HUES64 (cell line): ENCODE measurements around the gene SNX8.

ENCODE experiments used
- H3K27ac ChIP-seq: 2 replicates; pipeline ENCODE4 v1.7.0; 2013; ENCODE audit warnings: low read depth, low read length, inconsistent platforms
- H3K27me3 ChIP-seq: 2 replicates; pipeline ENCODE4 v1.6.1; 2013; ENCODE audit warnings: mild to moderate bottlenecking, low read length; ENCODE audit not compliant: insufficient read depth
- H3K36me3 ChIP-seq: 2 replicates; pipeline ENCODE4 v1.6.1; 2013; ENCODE audit warnings: mild to moderate bottlenecking, low read length; ENCODE audit not compliant: insufficient read depth
- H3K4me1 ChIP-seq: 2 replicates; pipeline ENCODE4 v1.6.1; 2013; ENCODE audit warnings: mild to moderate bottlenecking, low read length, moderate library complexity; ENCODE audit not compliant: insufficient read depth
- H3K4me3 ChIP-seq: 2 replicates; pipeline ENCODE4 v1.5.1; 2013; ENCODE audit warnings: mild to moderate bottlenecking, low read length, moderate library complexity
- H3K9ac ChIP-seq: 2 replicates; pipeline ENCODE4 v1.6.1; 2013; ENCODE audit warnings: mild to moderate bottlenecking, low read depth, low read length
- H3K9me3 ChIP-seq: 2 replicates; pipeline ENCODE4 v1.6.1; 2013; ENCODE audit warnings: low read depth, low read length; ENCODE audit not compliant: insufficient read depth
- WGBS: fragments of 150-250, 120-280 bp; methylation state at CpG from one replicate; pipeline ENCODE4 v1.1.7; 2013; ENCODE audit warnings: missing lambda C conversion rate; 5-methylcytosine and 5-hydroxymethylcytosine counted together

SNX8 gene

DNA sequence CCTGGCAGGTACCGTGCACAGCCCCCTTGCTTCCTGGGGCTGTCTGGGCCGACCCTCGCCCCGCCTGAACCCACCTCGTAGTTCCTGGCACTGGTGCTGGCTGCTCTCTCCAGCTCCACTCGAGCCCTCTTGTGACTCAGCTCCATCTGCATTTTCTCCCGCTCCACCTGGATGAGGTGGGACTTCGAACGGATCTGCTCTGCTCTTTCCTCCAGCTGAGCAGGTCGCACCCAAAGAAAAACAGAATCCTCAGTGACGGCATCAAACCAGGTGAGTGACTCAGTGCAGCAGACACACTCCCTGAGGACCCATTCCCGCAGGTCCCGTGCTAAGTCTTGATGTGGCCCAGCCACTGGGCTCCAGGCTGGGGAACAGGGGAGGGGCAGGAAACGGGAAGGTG is 88.9 kb downstream of the SNX8 start:
- Histone ChIP-seq H3K4me1 (no peaks in the 10 kb centered on the region), H3K36me3 (peaks cover 90% of the 10 kb centered on the region), H3K9me3 (no peaks in the 10 kb centered on the region), H3K27ac (no peak overlapping the region), H3K27me3 (no peaks in the 10 kb centered on the region), H3K4me3 (no peak overlapping the region), H3K9ac (no peak overlapping the region)
- WGBS, result 94% methylated on average over 14 of the region's 14 CpGs

DNA sequence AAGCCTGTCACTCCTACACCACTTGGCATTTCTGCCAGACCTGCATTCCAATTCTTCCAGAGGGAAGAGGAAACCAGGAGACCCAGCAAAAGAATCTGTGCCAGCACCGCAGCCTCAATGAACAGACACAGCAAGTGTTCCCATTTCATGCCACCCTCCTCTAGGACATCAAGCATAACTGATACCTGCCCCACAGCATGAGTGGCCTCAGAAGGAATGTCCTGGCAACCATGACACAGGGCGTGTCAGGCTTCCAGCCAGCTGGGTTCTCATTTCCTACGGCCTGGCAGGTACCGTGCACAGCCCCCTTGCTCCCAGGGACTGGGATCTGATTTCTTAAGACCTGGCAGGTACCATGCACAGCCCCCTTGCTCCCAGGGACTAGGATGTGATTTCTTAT is 89.3 kb downstream of the SNX8 start:
- no peaks in the 10 kb centered on the region for H3K9me3 ChIP-seq
- H3K4me3 ChIP-seq, result no peak overlapping the region
- H3K4me1 ChIP-seq, result no peaks in the 10 kb centered on the region
- H3K27ac ChIP-seq, result no peak overlapping the region
- WGBS, result 97% methylated on average over 4 of the region's 4 CpGs
- H3K27me3 ChIP-seq, result no peaks in the 10 kb centered on the region
- peaks cover 89% of the 10 kb centered on the region for H3K36me3 ChIP-seq
- H3K9ac ChIP-seq, result no peak overlapping the region

DNA sequence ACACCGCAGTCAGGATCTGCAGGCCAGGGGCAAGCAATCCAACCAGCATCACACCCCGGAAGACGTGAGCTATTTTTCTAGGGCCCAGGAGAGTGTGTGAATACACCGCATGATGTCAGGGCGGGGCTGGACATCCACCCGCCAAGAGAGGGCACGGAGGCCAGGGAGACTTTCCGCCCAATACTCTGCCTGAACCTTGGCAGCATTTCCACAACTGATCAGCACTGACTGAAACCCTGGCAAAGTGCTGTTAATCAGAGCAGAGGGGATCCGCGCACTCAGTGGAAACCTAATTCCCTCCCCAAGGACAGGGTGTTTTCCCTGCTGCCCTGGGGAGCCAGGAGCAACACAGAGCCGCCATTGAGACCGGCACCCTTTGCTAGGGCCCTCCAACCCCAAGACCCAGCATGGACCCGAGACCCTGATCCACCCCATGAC is 89.7 kb downstream of the SNX8 start:
- WGBS, result 94% methylated on average over 13 of the region's 13 CpGs
- peaks cover 87% of the 10 kb centered on the region for H3K36me3 ChIP-seq

DNA sequence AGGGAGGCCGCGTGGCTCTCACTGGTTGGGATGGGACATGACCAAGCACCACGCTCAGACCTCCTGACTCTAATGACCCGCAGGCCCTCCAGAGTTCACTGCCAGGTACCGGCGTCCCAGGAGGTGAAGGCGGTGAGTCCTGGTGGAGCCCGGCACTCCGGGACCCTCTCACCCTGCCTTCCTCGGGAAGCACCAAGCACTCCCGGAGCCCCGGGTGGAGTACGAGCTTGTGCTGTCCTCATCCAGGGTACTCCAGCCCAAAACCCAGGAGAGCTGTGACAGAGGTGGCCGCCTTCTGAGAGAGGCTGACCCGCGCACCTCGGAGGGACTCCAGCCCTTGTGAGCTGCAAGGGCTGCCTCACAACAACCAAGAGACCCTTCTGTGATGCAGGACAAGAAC is 90.9 kb downstream of the SNX8 start:
- Histone ChIP-seq H3K27me3 (no peaks in the 10 kb centered on the region), H3K9ac (no peak overlapping the region), H3K4me1 (no peaks in the 10 kb centered on the region), H3K9me3 (no peaks in the 10 kb centered on the region), H3K27ac (no peak overlapping the region), H3K4me3 (no peak overlapping the region), H3K36me3 (peaks cover 85% of the 10 kb centered on the region)
- WGBS, result 95% methylated on average over 17 of the region's 17 CpGs

More for the DNA sequence above, 89.7 kb downstream of the SNX8 start:
- H3K9ac ChIP-seq, result no peak overlapping the region
- no peak overlapping the region for H3K4me3 ChIP-seq
- H3K9me3 ChIP-seq, result no peaks in the 10 kb centered on the region
- H3K27ac ChIP-seq, result no peak overlapping the region
- H3K27me3 ChIP-seq, result no peaks in the 10 kb centered on the region
- H3K4me1 ChIP-seq, result no peaks in the 10 kb centered on the region

DNA sequence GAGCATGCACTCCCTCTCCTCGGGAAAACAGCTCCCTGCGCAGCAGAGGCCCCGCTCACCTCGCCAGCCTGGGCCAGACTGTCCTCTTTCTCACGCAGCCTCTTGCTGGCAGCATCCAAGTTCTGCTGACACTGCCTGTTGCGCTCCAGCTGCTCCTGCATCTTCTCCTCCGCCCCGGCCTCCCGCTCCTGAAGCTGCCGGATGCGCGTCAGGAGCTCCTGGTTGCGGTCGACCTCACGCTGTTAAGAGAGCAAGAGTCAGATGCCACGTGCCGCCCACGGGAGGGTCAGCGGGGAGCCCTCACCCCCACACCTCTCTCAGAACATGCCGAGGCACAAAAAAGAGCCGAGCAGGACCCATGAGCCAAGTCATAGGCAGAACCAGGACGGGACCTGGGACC is 91.7 kb downstream of the SNX8 start:
- Histone ChIP-seq H3K27ac (no peak overlapping the region), H3K9me3 (no peaks in the 10 kb centered on the region), H3K4me3 (no peak overlapping the region), H3K4me1 (no peaks in the 10 kb centered on the region), H3K36me3 (peaks cover 84% of the 10 kb centered on the region), H3K27me3 (no peaks in the 10 kb centered on the region), H3K9ac (no peak overlapping the region)
- WGBS, result 94% methylated on average over 22 of the region's 22 CpGs

DNA sequence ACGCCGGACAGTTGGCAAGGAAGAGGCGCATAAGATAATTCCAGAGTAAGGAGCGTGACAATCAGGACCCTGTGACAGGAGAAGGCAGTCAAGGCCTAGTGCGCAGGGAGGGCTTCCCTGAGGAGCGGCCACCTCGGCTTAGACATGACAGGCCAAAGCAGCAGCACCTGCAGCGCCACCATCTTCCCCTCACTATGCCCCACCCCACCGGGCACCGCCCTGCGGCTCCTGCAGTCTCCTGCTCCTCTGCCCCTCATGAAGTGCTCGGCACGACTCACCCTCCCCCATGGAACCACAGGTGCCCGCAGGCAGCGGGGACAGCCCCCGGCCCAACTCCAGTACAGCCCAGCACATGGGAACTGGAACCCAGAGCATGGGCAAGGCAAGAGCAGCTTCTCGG is 93.3 kb downstream of the SNX8 start:
- no peak overlapping the region; the same call in 1 of the 2 replicates for H3K9ac ChIP-seq
- 89% methylated on average over 17 of the region's 17 CpGs for WGBS
- H3K36me3 ChIP-seq, result peaks cover 85% of the 10 kb centered on the region

DNA sequence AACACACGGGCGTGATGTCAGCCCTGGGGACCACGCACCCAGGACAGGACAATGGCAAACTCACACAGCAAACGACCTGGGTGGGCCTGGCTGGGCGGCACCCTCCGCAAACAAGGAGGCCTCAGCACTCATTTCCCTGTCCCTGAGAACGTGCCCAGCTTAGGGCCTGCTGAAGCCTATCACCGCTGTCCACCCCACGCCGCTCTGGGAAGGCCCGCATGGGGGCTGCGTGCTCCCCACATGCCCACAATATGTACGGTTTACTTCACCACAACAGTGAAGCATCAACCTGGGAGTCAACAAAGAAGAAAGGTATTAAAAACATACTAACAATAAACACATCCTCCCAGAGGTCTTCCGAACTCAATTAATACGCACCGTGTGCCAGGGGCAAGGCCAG is 93.7 kb downstream of the SNX8 start:
- Histone ChIP-seq H3K4me1 (no peaks in the 10 kb centered on the region), H3K9ac (no peak overlapping the region), H3K27me3 (no peaks in the 10 kb centered on the region), H3K4me3 (no peak overlapping the region), H3K27ac (no peak overlapping the region), H3K9me3 (no peaks in the 10 kb centered on the region), H3K36me3 (peaks cover 85% of the 10 kb centered on the region)
- 96% methylated on average over 16 of the region's 16 CpGs for WGBS

More for the DNA sequence above, 93.3 kb downstream of the SNX8 start:
- no peak overlapping the region for H3K4me3 ChIP-seq
- H3K4me1 ChIP-seq, result no peaks in the 10 kb centered on the region
- no peaks in the 10 kb centered on the region for H3K27me3 ChIP-seq
- no peak overlapping the region for H3K27ac ChIP-seq
- no peaks in the 10 kb centered on the region for H3K9me3 ChIP-seq

DNA sequence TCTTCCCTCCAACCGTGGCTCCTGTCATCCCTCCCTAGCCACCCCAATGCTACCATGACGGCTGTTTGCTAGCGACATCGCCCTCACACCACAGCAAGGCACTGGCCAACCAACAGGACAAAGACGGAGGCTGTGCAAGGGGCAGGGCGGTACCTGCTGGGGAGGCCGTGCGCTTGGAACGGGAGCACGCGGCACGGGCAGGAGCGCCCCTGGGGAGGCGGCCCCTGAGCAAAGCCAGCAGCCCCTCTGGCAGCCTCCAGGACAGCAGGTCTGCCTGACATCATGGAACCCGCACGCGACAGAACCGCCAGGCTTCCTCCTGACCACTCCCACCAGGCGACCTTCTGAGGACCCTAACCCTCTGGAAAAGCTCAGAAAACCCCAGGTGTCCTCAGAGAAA is 94.2 kb downstream of the SNX8 start:
- Histone ChIP-seq H3K27me3 (no peaks in the 10 kb centered on the region), H3K27ac (no peak overlapping the region), H3K9me3 (no peaks in the 10 kb centered on the region), H3K4me3 (no peak overlapping the region), H3K9ac (no peak overlapping the region), H3K4me1 (no peaks in the 10 kb centered on the region), H3K36me3 (peaks cover 83% of the 10 kb centered on the region)
- 96% methylated on average over 19 of the region's 19 CpGs for WGBS

DNA sequence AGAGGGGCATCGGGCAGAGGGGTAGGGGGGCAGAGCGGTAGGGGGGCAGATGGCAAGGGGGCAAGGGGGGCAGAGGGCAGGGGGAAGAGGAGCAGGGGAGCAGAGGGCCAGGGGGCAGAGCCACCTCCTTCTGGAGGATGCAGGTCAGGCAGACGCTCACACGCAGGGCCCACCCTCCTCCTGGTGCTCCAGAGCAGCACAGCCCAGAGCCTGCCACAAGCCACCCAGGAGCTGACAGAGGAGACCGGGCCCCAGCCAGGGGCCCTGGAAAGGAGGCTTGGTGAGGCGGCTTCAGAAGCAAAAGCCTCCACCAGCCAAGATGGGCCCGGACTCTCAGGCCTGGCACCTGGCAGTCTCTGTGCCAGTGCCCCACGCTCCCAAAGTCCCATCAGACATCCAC is 94.6 kb downstream of the SNX8 start:
- Histone ChIP-seq H3K27ac (no peak overlapping the region), H3K4me1 (no peaks in the 10 kb centered on the region), H3K4me3 (no peak overlapping the region), H3K36me3 (peaks cover 82% of the 10 kb centered on the region), H3K27me3 (no peaks in the 10 kb centered on the region), H3K9me3 (no peaks in the 10 kb centered on the region), H3K9ac (no peak overlapping the region)
- WGBS, result 92% methylated on average over 8 of the region's 8 CpGs

DNA sequence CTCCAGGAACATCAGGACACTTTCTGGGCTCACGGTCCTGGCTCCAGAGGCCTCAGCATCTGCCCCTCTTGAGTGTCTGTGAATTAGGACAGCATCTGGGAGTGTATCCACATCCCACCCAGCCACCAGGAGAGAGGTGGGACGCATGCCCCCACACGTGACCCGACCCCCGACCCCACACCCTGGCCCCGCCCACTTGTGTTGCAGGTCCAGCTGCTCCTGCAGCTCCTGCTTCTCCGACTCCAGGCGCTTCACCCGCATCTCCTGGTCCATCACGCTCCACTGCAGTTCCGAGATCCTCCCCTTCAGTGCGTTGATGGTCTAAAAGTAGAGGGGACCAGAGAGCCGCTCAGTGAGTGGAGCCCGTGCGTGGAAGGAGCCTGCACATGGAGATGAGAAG is 95.1 kb downstream of the SNX8 start:
- Histone ChIP-seq H3K4me1 (no peaks in the 10 kb centered on the region), H3K9ac (no peak overlapping the region), H3K4me3 (no peak overlapping the region), H3K36me3 (peaks cover 82% of the 10 kb centered on the region), H3K27me3 (no peaks in the 10 kb centered on the region), H3K27ac (no peak overlapping the region), H3K9me3 (no peaks in the 10 kb centered on the region)
- 96% methylated on average over 15 of the region's 15 CpGs for WGBS

DNA sequence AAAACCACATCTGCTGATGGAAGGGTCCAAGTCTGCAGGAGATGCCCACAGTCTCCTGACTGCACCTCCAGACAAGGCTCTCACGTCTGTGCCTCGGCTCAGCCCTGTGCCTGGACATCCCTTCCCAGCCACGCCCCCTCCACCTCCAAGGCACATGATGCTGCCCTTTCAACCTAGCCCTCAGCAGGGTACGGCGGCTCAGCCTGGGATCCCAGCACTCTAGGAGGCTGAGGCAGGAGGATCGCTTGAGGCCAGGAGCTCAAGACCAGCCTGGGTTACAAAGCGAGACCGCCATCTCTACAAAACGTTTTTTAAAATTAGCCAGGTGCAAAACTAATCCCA is 95.8 kb downstream of the SNX8 start:
- H3K4me3 ChIP-seq, result no peak overlapping the region
- no peaks in the 10 kb centered on the region for H3K4me1 ChIP-seq
- no peak overlapping the region for H3K27ac ChIP-seq
- H3K27me3 ChIP-seq, result no peaks in the 10 kb centered on the region
- 93% methylated on average over 9 of the region's 9 CpGs for WGBS
- peaks cover 82% of the 10 kb centered on the region for H3K36me3 ChIP-seq
- H3K9ac ChIP-seq, result no peak overlapping the region
- no peaks in the 10 kb centered on the region for H3K9me3 ChIP-seq

DNA sequence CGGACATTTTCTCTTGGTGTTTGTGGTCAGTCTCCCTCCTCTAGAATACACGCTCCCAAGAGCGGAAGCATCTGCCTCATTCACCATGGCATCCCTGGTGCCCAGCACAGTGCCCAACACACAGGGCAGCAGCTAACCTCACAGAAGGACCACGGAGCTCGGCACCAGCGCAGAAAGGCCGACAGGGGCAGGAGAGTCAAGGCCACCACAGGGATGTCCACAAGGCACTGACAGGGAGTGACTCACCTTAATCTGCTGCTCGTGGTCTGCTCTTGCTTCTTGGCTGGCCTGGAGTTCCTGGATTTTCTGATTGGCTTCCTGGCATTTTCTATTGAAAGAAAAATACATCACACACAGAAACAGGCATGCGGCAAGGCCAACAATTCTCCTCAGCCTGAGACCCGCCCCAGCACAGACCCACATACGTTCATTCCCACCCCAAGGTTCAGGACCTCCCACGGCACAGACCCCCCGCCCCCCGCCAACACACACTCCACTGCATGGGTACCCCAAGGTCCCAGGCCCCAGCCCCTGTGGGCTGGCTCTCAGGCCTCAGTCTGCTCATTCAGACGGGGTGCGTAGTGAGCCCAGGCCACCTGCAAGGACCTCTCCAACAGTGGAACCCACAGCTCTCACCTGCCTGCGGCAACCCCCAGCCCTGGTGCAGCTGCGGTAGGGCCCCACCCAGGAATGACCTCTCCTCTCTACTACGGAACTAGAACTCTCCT is 96.4 kb downstream of the SNX8 start:
- no peaks in the 10 kb centered on the region for H3K9me3 ChIP-seq
- H3K4me3 ChIP-seq, result no peak overlapping the region
- H3K36me3 ChIP-seq, result peaks cover 83% of the 10 kb centered on the region
- H3K27me3 ChIP-seq, result no peaks in the 10 kb centered on the region
- no peak overlapping the region for H3K9ac ChIP-seq
- no peaks in the 10 kb centered on the region for H3K4me1 ChIP-seq
- 91% methylated on average over 19 of the region's 19 CpGs for WGBS
- H3K27ac ChIP-seq, result no peak overlapping the region
